ENCODE measurements around the gene RBM3.

The RBM3 gene

GRCh38 chrX:48578661-48579128, 4.4 kb downstream of the RBM3 start:
- no peak for DNase-seq (ENCODE audit: low read depth in 2 of 2)

DNA sequence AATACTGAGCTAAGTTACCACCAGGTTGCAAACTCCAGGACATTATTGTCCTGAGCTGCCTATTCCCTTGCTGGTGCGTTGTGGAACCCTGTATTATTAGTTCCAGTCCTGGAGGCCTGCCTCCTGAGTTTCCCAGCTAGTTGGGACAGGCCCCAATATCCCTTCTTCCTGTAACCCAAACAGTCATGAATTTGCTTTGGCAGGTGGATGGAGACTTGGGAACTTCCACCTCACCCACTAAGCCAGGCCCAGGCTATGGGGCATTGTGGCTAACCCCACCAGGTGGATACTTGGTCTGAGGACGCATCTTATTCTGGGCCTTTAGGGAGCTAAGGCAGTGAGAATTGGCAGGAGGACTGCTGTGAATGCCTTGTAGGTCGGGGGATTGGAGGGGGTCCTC, 5.0 kb downstream of the RBM3 start:
- DNase-seq (ENCODE audit: low read depth in 2 of 2): no peak

- no peak for DNase-seq (ENCODE audit: low read depth in 2 of 2)
These were observed 6.4 kb downstream of the RBM3 start for GRCh38 chrX:48580662-48581061.

GRCh38 chrX:48584698-48585097, 10.4 kb downstream of the RBM3 start:
- no peak for DNase-seq (ENCODE audit: low read depth in 2 of 2)

DNA sequence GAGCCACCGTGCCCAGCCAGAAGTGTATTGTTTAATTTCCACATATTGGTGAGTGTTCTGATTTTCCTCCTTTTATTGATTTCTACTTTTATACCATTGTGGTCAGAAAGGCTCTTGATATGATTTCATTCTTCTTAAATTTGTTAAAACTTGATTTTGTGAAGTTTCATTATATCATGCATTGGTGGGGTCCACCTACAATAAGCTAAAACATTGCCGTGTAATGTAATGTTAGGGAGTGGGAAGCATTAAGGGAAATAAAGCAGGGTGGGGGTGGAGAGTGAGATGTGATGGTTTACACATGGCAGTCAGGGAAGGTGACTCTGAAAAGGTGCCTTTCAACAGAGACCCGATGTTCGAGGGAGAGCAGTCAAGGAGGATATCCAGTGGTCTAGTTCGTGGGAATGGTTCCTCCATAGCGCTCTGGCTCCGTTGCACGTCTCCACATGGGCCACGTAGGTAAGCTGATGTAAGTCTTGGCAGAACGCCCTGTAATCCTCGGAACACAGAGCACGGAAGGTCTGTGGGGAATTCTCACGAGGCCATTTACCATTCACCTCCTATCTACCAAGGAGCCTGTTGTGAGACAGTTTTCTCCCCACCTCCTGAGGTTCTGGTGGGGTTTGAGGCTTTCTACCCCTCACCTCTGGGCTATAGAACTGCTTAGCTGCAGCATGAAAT, 15.3 kb downstream of the RBM3 start:
- DNase-seq (ENCODE audit: low read depth in 2 of 2): no peak

GRCh38 chrX:48590203-48591103, 16.2 kb downstream of the RBM3 start:
- DNase-seq (ENCODE audit: low read depth in 2 of 2): no peak

GRCh38 chrX:48591255-48591791, 17.0 kb downstream of the RBM3 start:
- no peak for DNase-seq (ENCODE audit: low read depth in 2 of 2)

DNA sequence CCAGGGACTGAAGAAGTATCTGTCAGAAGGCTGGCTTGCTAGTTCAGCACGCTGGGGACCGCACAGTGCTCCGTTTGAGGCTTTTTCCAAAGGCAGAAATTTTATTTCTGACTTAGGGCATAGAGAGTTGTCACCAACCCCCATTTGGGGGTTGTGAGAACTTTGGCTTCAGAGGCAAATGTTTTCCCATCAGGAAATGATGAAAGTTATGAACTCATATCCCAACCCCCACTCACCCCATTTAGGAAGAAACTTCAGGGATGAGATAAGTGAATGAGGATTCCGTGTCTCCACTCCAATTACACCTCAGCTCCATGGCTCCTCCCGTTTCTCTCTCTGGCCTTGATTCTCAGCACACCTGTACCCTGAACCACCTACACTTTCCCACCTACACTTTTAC, 18.7 kb downstream of the RBM3 start:
- no peak for DNase-seq (ENCODE audit: low read depth in 2 of 2)

DNA sequence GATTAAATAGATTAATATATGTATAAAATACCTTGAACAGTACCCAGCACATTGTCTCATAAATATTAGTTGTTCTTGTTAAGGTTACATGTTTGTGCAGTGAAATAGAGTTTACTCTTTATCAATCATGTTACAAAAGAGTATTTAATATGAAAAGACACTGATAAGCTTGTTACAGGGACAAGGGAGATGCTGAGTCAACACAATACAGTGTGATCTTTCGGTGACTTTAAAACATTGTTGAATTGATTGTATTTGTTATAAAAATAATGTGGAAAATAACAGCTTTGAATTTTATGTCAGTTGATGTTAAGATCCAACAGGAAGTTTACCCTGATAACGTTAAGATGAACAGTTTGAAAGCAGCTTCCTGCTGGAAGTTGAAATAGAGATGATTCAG, 21.6 kb downstream of the RBM3 start:
- DNase-seq (ENCODE audit: low read depth in 2 of 2): no peak

DNA sequence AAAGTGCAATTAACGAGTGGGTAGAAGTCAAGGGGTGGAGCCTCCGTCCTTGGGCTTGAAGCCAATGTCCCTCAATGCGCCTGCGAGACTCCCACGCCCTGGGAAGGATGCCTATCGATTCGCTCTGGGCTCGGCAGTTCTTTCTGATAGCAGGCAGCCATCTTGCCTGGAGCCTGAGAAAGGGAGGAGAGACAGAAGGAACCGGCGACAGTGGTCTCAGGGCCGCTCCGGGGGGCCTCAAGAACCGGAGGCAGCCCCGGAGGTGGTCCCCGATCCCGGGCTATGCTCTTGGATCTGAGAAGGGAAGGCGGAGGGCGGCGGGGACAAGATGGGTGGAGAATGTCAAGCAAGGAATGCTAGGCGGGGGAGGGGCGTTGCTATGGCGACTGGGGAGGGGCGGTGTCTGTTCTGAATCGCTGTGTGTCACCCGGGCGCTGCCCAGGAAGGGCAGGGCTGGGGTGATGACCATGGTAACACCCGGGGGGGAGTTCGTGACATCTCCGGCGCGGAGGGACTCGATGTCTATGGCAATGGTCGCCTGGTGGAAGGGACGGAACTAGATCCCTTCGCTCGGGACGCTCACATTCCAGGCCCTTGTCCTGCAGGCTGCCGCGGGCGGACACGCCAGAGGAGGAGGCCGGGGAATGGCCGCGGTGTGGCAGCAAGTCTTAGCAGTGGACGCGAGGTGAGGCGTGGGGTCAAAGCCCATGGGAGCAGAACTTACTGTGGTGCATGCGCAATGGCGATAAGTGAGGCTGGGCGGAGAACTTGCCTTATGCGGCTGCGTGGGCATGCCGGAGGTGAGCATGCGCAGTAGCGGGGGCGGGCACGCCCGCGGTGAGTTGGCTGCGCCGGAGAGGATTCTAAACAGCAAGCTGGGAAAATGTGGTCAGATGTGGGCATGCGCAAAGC, 23.3 kb downstream of the RBM3 start, which contains the start of gene WDR13:
Gene WDR13, plus strand, starts transcription at position 140 of the 912 bp plus-strand sequence. Its CDS starts 505 bp downstream, at position 645.
- DNase-seq (ENCODE audit: low read depth in 2 of 2): peak; percentile 84 to 85

DNA sequence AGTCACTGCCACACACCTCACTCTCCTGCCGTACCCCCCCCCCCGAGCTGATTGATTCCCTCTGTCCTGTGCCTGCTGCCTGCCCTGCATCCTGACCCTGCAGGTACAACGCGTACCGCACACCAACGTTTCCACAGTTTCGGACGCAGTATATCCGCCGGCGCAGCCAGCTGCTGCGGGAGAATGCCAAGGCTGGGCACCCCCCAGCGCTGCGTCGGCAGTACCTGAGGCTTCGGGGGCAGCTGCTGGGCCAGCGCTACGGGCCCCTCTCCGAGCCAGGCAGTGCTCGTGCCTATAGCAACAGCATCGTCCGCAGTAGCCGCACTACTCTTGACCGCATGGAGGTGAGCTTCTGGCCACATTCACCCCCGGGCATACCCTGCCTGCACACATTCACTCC, 24.3 kb downstream of the RBM3 start:
- no peak for DNase-seq (ENCODE audit: low read depth in 2 of 2)

DNA sequence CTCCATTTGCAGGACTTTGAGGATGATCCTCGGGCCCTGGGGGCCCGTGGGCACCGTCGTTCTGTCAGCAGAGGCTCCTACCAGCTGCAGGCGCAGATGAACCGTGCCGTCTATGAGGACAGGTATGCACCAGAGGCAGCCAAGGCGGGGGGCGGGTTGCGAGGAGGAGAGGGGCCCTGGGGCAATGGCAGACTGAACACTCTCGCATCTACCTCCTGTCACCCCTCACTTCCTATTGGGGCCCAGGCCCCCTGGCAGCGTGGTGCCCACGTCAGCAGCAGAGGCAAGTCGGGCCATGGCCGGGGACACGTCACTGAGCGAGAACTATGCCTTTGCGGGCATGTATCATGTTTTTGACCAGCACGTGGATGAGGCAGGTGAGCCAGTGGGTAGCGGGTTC, 25.1 kb downstream of the RBM3 start:
- no peak for DNase-seq (ENCODE audit: low read depth in 2 of 2)

DNA sequence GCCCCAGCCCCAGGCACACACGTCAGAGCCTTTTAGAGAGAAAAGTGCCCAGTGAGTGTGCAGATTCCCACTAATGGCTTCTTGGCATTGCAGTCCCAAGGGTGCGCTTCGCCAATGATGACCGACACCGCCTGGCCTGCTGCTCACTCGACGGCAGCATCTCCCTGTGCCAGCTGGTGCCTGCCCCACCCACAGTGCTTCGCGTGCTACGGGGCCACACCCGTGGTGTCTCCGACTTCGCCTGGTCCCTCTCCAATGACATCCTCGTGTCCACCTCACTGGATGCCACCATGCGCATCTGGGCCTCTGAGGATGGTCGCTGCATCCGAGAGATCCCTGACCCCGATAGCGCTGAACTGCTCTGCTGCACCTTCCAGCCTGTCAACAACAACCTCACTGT, 25.9 kb downstream of the RBM3 start:
- DNase-seq (ENCODE audit: low read depth in 2 of 2): no peak

DNA sequence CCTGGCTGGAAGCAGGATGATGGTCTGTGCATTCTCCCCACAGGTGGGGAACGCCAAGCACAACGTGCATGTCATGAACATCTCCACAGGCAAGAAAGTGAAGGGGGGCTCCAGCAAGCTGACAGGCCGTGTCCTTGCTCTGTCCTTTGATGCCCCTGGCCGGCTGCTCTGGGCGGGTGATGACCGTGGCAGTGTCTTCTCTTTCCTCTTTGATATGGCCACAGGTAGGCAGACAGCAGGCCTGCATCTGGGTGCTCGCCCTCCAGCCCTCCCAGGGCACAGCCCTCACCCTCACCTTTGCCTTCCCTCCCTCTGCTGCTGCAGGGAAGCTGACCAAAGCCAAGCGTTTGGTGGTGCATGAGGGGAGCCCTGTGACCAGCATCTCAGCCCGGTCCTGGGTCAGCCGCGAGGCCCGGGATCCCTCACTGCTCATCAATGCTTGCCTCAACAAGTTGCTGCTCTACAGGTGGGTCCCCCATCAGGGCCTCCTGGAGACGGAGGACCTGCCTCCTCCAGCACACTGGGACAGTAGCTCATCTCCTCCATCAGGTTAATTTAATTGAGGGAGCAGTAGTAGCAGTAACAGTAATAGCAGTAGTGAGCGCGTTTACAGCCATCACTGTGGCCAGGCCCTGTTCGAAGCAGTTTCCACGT, 27.6 kb downstream of the RBM3 start:
- DNase-seq (ENCODE audit: low read depth in 2 of 2): no peak

GRCh38 chrX:48604701-48605100, 30.4 kb downstream of the RBM3 start:
- no peak for DNase-seq (ENCODE audit: low read depth in 2 of 2)

DNA sequence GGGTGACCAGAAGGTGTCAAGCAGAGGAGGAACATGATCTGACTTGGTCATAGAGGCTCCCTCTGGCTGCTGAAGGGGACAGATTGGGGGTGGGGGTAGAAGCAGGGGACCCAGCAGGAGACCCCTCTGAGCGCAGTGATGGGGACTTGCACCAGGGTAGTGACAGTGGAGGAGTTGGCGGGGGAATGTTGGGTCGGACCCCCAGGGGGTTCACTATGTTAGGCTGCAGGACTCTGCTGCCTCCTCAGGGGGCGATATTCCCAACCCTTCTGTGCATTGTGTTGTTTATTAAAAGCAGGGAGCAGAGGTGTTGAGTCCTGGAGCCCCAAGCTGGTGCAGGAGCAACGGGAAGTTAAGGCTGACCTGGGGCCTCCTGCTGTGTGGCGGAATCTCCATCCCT, 31.8 kb downstream of the RBM3 start:
- DNase-seq (ENCODE audit: low read depth in 2 of 2): no peak

DNA sequence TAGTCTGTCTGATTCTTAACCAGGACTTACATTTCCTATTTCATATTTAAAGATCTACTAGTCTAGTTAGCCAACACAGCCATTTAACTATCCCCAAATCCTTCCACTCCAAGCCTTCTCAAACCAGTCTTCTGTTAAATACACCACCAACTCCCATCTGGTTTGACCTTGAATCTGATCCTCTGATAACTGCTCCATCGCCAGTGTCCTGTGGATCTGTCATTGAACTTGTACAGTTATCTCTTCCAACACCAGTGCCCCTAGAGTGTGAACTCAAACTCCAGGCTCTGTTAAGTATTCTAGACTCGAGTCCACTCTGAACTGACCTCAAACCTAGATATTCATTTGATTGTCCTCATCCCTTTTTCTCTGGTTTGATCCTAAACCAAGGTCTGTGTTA, 37.4 kb downstream of the RBM3 start:
- DNase-seq (ENCODE audit: low read depth in 2 of 2): no peak

DNA sequence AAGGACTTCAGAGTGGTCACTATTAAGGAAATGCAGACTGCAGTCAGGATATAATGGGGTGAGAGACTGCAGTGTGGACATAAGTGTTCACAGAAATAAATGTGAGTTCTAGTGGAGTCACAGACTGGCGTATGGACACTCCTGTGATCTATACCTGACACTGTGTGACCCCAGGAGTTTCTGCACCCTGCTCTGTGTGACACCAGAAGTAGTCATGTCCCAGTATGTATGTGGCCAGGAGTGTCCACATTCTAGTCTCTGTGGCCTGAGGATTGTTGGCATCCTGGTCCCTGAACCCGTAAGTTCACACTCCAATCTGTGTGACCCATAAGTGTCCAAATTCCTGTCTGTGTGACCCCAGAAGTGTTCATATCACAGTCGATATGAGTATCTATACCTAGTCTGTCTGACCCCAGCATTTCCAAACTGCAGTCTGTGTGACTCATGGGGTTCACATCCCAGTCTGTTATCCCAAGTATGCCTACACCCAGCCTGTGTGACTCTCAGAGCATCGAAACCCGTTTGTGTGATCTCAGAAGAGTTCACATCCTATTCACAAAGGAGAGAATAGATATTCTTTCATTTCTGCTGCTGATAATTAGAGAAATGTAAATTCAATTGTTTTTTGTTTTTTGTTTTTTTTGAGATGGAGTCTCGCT, 39.3 kb downstream of the RBM3 start:
- no peak for DNase-seq (ENCODE audit: low read depth in 2 of 2)

GRCh38 chrX:48616576-48616975, 42.3 kb downstream of the RBM3 start:
- DNase-seq (ENCODE audit: low read depth in 2 of 2): no peak

- DNase-seq (ENCODE audit: low read depth in 2 of 2): no peak
These were observed 43.5 kb downstream of the RBM3 start for GRCh38 chrX:48617542-48618340.
